GM06990 (cell line): ENCODE data around the gene ASB18.

Source experiments
- DNase-seq: peaks from one replicate; pipeline ENCODE4 v3.0.0-alpha.2; 2011; ENCODE audit not compliant: insufficient read length; ENCODE audit errors: extremely low read depth
- H3K27me3 ChIP-seq: replicated peaks from 2 replicates; pipeline ENCODE4 v1.6.0; 2011; ENCODE audit warnings: low read length; ENCODE audit not compliant: control insufficient read depth, insufficient read depth
- H3K36me3 ChIP-seq: 2 replicates; pipeline ENCODE4 v1.5.1; 2011; ENCODE audit warnings: low read length; ENCODE audit not compliant: control insufficient read depth, insufficient read depth
- H3K4me3 ChIP-seq: replicated peaks from 2 replicates; pipeline ENCODE4 v1.5.1; 2011; ENCODE audit warnings: low read depth, mild to moderate bottlenecking, control low read depth, low read length
- CTCF ChIP-seq: IDR thresholded peaks from 2 replicates; pipeline ENCODE4 v1.5.1; 2011; ENCODE audit warnings: low read length, control low read depth, mild to moderate bottlenecking, inconsistent platforms; ENCODE audit not compliant: insufficient read depth, poor library complexity, severe bottlenecking

The ASB18 gene

GRCh38 chr2:236160366-236161081, 103.7 kb downstream of the ASB18 start:
- Histone ChIP-seq H3K27me3 (no peaks in the 10 kb centered on the region; the same call in 1 of the 2 replicates), H3K4me3 (no peak overlapping the region)

GRCh38 chr2:236159778-236160170, 104.4 kb downstream of the ASB18 start:
- Histone ChIP-seq H3K4me3 (no peak overlapping the region), H3K36me3 (no peaks in the 10 kb centered on the region), H3K27me3 (no peaks in the 10 kb centered on the region; the same call in 1 of the 2 replicates)
- no peak for DNase-seq
- TF ChIP-seq CTCF: no peak

More at GRCh38 chr2:236160366-236161081, 103.7 kb downstream of the ASB18 start:
- no peaks in the 10 kb centered on the region for H3K36me3 ChIP-seq
- DNase-seq: no peak
- TF ChIP-seq CTCF: no peak

- Histone ChIP-seq H3K36me3 (no peaks in the 10 kb centered on the region), H3K4me3 (no peak overlapping the region), H3K27me3 (no peaks in the 10 kb centered on the region; the same call in 1 of the 2 replicates)
- TF ChIP-seq CTCF: no peak
- no peak for DNase-seq
These were observed 105.0 kb downstream of the ASB18 start for GRCh38 chr2:236158969-236159777.

- Histone ChIP-seq H3K27me3 (no peaks in the 10 kb centered on the region; the same call in 1 of the 2 replicates), H3K4me3 (no peak overlapping the region), H3K36me3 (no peaks in the 10 kb centered on the region)
- TF ChIP-seq CTCF: no peak
- DNase-seq: no peak
These were observed 106.2 kb downstream of the ASB18 start for GRCh38 chr2:236157815-236158498.

GRCh38 chr2:236157366-236157765, 106.8 kb downstream of the ASB18 start:
- no peaks in the 10 kb centered on the region for H3K36me3 ChIP-seq
- no peak for DNase-seq
- no peaks in the 10 kb centered on the region; the same call in 1 of the 2 replicates for H3K27me3 ChIP-seq
- no peak for TF ChIP-seq CTCF
- H3K4me3 ChIP-seq: no peak overlapping the region
